OCI-M1 (cell line): ENCODE results near the gene INO80.
"Not testable (repeated sequence)": the region's sequence is repeated elsewhere in the genome, so short reads cannot be mapped to it uniquely, and the experiment has no call there.

Experiments
- DNase-seq: peaks from one replicate; lab custom pipeline; 2025; lab: John Stamatoyannopoulos, UW

Gene INO80

DNA sequence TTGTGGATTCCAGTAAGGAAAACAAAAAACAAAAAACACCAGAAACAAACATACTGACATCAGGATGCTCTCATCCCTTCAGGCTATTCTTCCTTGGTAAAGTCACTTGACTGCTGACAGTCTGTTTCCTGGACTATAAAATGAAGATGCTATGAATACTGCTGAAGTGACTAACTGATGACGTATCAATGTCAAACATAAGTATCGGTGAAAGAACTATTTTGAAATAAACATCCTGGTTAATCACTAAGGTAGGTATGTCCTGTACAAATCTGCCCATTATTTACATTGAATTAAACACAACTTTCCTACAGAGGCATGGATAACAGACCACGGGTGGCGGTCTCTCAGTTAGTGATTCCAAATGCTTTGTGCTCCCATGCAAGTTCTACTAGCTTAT is 116.9 kb downstream of the INO80 start:
- DNase-seq: no peak

DNA sequence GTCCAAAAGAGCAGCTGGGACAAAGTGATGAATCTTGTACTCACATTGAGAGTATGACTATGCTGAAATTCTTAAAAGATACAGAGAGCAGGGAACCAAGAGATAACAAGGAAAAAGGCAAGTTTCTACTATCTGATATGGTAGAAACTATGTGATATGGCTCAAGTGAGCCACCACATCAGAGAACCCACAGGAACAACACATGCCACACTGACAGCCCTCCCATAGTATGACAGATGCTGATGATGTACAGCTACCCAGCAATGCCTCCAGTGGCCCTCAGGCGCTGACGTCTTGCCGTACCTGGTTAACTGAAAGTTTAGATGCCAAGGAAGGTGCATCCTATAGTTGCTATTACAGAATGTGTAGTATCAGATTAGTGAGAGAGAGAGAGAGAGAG is 120.4 kb downstream of the INO80 start:
- DNase-seq: peak; percentile 39

DNA sequence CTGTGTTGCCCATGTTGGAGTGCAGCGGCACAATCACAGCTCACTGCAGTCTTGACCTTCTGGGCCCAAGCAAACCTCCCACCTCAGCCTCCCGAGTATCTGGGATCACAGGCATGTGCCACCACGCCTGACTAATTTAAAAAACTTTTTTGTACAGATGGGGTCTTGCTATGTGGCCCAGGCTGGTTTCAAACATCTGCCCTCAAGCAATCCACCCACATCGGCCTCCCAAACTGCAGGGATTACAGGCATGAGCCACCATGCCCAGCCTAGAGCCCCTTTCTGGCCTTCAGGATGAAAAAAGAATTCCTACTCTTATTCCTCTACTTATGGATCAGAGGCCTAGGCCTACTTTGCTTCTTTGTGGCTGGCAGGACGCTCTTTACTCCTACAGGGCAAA is 123.3 kb downstream of the INO80 start:
- no peak for DNase-seq

DNA sequence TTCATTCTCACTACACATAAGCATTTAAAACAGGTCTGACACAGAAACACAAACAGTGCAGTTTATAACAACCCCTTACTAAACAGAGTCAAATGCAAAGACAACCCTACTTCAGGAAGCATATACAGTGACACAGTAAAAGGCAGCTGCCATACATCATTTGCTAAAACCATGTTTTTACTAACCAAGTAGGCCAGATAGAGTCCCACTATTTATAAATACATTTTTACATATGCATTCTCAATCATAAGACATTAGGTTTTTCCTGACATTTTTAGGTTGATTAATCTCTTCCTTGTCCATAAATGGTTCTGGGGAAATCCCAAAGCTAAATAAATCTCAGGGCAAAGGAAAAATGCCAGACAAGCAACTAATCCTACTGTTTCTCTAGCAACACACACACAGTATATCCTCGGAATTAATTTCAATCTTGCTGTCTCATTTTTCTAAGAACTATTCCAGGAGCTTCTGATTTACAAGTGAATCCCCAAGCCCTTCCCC is 123.8 kb downstream of the INO80 start:
- no peak for DNase-seq

DNA sequence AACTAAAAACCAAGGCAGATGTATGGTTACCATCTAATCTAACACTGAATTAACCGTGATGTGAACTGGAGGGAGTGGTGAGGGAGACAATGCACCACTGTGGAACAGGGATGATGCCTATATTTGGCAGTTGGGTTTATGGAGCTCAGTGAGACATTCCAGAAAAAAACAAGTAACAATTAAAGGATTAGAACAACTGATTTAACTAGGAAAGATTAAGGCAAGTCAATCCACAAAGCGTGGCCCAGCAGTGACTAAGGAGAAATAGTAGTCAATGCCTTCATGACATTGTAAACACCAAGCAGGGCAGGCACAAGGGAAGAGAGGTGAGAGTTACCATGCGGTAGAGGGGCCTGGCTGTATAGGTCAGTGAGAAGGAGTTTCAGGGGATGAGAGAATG is 124.7 kb downstream of the INO80 start:
- no peak for DNase-seq

DNA sequence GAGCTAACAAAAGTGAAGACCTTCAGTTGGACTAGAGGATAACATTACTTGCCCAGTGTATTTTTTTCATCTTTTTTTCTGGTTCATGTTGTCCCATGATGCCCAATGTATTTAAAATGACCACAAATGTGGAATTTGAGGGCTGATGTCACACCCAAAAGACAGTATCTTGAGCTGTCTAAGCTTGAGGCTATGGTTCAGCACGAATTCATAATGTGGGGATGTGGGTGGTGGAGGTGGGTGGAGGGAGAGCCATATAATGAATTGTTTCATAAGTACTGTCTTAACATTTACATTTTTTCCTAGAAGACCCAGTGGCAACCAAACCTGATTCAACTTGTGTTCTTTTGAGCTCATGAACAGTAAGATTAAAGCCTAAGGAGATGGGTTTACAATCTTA is 125.3 kb downstream of the INO80 start:
- DNase-seq: no peak

DNA sequence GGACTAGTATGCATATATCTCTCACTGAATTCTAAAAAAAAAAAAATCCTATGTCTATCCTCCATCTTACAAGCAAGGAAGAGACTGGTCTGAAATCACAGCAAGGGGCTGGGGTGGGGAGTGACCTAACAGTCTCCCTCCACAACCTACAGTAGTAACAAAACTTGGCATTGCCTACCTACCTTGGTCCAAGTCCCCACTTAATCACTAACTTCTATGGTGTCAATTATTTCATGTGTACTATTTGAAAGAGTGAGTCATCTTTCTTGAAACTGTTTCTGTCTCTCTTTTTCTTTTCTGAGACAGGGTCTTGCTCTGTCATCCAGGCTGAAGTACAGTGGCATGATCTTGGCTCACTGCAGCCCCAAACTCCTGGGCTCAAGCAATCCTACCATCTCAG is 126.0 kb downstream of the INO80 start:
- no peak for DNase-seq

DNA sequence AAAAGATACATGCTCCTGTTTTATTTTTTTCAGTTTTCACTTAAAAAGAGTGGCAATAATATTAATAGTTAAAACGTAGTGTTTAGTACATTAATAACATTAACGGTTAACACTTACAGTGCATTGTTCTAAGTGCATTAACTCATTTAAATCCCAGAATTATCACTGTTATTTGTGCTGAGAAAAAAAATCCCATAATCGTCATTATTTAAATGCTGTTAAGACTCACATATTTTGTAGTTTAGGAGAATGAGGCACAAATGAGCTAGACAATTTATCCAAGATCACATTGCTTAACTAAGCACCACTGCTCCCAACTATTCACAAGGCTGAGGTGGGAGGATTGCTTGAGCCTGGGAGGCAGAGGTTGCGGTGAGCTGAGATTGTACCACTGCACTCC is 127.9 kb downstream of the INO80 start:
- no peak for DNase-seq

DNA sequence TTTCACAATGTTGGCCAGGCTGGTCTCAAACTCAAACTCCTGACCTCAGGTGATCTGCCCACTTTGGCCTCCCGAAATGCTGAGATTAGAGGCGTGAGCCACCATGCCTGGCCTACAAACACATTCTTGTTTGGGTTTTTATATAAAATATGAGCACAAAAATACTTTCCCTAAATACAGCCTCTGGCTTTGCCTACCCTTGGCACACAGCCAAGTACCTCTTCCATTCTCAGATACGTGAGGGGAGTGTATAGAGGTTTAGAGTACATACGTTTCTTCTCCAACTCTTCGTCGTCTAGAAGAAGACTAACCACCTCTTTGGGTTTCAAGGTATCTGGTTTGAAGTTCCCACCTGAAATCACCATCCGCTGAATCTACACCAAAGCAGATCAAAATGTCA is 129.3 kb downstream of the INO80 start:
- DNase-seq: no peak

DNA sequence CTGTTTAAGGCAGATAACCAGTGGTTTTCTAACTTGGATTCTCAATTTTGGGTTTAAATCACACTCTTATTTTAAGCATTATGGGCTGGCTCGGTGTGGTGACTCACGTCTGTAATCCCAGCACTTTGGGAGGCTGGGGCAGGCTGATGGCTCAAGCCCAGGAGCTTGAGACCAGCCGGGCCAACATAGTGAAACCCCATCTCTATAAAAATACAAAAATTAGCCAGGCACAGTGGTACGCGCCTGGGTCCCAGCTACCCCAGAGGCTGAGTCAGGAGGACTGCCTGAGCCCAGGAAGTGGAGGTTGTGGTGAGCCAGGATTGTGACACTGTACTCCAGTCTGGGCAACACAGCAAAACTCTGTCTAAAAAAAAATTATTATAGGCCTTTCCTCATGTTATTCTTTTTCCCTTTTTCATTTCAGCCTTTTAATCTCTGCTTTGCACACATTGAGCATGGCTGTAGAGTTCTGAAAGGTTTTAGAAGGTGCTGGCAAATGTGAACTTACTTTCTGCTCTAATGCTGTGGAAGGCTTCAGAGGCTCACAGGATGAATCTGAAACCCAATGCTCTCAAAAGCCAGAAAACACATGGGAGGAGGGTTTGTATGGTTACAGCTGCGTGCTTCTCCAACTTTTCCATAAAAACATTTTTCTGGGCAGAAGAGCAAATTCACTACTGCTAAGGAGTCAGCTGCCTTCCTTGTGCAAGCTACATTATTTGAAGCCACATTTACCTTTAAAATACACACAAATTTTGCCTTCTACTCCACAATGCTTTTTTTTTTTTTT is 130.3 kb downstream of the INO80 start:
- no peak for DNase-seq

DNA sequence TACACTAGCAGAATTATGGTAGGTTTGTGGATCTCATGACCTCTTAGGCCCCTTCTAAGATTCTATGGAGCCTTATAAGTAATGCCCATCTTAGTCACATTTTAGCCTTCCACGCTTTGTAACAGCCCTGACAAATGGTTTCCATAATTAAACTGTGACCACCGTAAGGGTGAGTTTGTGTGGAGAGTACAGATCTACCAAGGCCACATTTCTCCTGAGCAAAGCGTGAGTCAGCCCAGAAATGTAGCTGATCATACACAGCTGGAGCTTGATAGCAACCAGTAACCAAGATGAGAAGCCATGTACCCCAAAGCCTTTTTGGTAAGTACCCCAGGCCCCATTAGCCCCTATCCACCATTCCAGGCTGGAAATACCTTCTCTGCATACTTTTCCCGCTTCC is 131.1 kb downstream of the INO80 start:
- DNase-seq: no peak

DNA sequence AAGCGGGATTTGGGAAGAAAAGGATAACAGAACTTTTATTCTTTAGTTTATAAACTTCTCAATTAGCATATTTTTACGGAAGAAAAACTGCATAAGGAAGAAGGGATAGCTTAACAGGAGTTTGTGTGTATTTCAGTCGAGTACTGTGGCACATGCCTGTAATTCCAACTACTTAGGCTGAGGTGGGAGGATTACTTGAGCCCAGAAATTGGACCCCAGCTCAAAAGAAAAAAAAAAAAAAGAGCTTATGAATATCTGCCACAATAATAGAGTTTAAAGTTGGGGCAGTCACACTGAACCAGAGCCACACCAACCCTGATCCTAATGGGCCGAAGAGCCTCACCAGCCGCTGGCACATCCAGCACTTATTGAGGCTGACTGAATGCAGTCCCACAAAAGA is 131.7 kb downstream of the INO80 start:
- no peak for DNase-seq

DNA sequence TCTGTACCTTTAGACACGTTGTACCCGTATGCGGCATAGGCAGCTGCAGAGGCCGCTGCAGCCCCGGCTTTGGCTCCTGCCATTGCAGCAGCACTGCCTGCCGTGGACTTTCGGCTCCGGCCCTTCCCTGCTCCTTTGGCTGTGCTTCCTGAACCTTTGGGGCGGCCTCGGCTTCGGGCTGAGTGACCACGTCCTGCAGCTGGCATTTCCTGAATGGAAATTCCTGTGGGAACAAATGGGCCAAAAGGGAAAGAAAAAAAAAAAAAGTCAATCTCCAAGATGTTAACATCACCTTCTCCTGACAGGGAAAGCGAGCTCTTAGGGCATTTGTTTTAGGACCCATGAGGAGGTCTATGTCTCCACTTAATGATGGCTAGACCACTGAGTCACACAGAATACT is 133.2 kb downstream of the INO80 start:
- DNase-seq: no peak

DNA sequence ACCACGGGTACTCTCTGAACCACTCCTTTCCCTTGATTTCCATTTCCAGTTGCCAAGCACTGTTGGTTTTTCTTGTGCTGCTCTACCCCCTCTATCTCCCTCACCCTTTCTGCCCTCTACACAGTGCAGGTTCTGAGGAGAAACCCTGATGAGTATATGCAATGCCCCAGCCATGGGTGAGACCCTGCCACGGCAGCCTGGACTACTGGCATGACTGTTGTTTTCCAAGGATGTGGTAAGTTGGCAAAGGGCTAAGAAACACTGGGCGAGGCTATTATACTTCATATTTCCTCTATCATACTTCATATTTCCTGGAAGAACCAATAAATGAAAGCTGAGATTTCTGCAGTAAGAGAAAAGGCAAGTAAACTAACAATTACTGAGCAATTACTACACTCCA is 134.9 kb downstream of the INO80 start:
- DNase-seq: no peak

DNA sequence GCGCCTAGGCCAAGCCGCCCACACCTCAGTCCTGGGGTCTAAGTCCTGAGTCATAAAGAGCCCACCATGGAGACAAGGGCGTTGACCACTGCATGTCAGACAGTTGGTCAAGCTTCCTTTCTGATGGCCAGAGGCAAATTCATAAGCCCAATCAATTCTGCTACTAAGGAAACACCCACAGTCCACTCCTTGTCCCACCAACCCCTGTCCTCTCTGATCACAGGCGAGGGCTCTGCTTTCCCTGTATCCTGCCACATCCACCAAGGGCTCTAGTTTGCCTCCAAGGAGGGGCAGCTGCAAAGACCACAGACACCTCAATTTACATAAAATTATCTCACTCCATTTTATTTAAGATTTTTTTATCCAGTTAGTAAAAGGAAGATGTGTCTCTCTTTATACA is 137.5 kb downstream of the INO80 start:
- DNase-seq: no peak

DNA sequence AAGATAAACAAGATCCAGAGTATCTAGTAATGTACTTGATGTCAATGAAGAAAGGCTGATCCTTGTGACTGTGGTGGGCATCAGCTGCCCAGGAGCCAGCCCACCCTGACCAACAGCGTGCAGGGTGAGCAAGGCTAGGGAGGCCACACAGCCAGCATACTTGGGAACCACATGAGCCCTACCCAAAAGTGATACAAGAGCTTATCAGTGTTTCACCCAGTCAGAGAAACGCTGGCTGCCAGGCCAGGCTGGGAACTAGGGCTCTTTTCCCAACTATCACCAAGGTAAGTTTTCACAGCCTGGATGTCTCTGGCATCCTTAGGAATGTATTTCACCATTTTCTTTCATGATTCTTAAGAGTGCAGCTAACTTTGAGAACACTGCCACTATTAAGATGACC is 137.9 kb downstream of the INO80 start:
- DNase-seq: no peak

DNA sequence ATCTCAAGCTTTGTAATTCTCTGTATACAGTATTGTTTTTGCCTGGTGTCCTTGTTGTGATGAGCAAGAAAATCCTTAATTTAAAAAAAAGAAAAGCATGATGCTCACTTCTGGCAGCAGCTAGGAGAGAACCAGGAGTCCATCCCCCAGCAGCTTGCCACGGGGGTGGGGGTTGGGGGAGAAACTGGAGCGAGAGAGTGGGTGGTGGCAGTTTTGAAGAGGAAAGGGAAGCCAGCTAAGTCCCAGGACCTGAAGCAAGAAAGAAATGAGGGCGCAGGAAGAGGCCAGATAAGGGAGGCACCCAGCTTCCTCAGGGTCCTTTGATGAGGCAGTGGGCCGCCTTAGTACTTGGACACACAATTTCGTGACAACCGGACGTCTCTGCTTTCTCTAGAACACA is 139.3 kb downstream of the INO80 start:
- no peak for DNase-seq

DNA sequence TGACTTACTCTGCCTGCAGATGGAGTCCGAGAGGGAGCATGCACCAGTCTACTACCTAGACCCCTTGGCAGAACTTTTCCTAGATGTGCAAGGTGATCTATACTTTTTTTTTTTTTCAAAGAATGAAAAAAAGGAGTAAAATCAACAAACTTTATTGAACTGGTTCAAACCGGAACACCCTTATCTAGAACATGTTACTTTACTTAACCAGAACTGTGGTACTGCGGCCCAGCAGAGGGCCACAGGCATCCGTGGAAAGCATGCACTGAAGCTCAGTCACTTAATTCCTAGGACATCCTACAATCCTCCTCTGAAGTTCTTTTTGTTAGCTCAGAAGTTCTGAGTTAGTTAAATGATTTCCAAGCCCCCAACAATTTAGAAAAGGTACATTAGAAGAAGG is 141.2 kb downstream of the INO80 start:
- no peak for DNase-seq

DNA sequence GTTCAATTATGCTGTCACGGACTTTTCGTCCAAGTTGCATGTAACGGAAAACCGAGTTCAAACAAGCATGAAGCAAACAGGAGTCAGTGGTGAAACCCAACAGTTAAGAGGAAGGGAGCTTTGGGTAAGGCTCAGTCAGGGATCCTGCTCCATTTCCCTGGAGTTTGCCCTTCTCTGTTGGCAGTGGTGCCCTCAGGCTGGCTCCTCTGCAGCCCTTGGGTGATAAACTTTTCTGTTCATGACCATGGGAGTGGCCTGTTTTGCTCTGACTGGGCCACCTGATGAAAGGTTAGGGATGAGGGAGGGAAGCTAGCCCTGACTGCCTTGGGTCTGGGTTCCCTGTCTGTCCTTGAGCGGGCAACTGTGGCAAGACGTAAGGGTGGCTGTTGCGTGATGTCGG is 146.7 kb downstream of the INO80 start:
- DNase-seq: no peak

DNA sequence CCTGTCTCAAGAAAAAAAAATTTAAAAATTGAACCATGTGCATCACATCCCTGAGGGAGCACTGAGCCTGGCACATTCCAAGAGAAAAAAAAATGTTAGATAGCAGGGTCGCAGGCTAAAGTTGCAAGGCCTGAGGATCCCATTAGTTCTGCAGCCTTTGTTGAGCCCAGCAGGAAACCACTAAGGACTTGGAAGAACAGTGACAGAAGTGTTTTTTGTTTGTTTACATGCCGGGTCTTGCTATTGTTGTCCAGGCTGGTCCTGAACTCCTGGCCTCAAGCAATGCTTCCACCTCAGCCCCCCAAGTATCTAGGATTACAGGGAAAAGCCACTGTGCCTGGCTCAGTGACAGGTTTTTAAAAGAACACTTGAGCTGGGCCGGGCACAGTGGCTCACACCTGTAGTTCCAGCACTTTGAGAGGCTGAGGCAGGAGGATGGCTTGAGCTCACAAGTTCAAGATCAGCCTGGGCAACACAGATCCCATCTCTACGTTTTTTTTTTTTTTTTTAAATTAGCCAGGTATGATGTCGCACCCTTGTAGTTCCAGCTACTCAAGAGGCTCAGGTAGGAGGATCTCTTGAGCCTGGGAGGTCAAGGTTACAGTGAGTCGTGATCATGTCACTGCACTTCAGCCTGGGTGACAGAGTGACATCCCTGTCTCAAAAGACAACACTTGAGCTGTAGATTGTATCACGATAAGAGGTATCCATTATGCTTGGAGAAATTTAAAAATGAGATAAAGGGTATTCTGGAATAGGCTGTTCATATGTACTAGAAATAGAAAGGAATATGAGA is 147.6 kb downstream of the INO80 start:
- no peak for DNase-seq

DNA sequence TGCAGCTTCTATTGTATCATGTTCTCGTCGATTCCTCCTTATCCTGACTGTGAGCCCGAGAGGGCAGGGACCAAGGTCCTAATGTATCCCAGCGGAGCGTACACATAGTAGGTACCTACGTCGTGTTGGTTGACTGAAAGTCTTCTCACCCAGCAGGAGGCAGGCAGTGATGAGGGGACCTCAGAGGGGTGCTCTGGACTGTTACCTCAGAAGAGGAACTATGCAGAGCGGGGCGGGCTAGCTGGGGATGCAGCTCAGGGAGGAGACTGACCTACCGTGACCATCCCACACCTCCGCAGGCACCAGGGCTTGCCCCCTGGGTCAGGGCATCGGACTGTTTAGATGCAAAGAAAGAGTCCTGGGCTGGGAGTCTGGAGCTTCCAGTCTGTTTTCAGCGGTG is 151.4 kb downstream of the INO80 start:
- no peak for DNase-seq

DNA sequence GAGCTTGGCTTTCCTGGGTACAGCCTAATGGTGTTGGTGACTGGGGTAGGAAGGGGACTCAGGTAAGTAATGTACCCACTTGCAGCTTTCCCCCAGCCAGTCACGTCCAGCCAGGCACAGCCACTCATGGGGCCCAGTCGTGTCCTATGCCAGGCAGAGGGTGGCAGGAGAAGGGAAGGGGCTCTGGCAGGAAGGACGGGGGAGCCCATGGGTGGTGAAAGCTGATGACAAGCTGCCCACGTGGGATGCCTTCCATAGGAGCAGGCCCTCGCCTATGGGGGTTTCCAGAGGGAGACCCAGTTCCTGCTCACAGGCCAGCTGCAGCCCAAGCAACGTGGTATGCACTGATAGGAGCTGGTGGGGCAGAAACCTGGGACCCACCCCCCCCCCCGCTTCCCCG is 152.1 kb downstream of the INO80 start:
- DNase-seq: no peak

DNA sequence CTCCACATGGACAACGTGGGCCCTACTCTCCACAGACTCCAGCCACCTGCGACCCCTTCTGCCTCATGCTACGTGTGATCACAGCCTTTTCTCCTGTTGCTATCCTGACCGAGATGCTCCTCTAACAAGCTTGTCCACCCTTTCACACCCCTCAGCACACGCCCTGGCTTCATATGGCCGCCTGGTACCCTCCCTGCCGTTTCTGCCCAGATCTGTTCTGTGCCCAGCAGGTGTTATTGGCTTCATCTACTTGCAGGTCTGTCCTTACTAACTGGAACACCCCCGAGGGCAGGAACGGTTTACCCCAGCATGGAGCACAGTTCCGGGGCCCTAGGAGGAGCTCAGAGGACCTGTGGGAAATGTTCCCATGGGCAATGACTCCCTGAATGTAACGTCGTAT is 152.9 kb downstream of the INO80 start:
- DNase-seq: no peak

DNA sequence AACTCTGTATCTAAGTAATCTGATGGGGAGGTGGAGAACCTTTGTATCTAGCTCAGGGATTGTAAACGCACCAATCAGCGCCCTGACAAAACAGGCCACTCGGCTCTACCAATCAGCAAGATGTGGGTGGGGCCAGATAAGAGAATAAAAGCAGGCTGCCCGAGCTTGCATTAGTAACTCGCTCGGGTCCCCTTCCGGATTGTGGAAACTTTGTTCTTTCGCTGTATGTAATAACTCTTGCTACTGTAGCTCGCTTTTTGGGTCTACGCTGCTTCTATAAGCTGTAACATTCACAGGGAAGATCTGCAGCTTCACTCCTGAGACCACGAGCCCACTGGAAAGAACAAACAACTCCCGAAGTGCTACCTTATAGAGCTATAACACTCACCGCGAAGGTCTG is 153.8 kb downstream of the INO80 start:
- not testable (repeated sequence) for DNase-seq
